Neutrophil (primary cell): ENCODE results near the gene EFNB1.

Experiments
- H3K27ac ChIP-seq: fragments of 200-600 bp; sonication (generic); 2 replicates; pipeline ENCODE4 v1.5.1; 2016; ENCODE audit warnings: mild to moderate bottlenecking, moderate library complexity
- H3K27me3 ChIP-seq: fragments of 200-600 bp; sonication (generic); 2 replicates; pipeline ENCODE4 v1.6.0; 2016; ENCODE audit warnings: mild to moderate bottlenecking
- H3K36me3 ChIP-seq: fragments of 200-600 bp; sonication (generic); 2 replicates; pipeline ENCODE4 v1.5.1; 2017
- H3K4me1 ChIP-seq, 2 experiments: fragments of 200-600 bp in 1 of 2; sonication (generic) in 1 of 2; 1 replicate in 1 of 2; 2 replicates in 1 of 2; pipeline versions ENCODE4 v1.5.1 to v1.6.1; 2013 to 2016; ENCODE audit warnings: low read depth in 1 of 2, low read length in 1 of 2, mild to moderate bottlenecking in 1 of 2, moderate library complexity in 1 of 2; ENCODE audit not compliant: control insufficient read depth in 1 of 2, insufficient read depth in 1 of 2
- H3K4me3 ChIP-seq, 2 experiments: fragments of 200-600 bp in 1 of 2; sonication (generic) in 1 of 2; 1 replicate in 1 of 2; 2 replicates in 1 of 2; pipeline ENCODE4 v1.5.1; 2013 to 2016; ENCODE audit warnings: low read depth in 1 of 2, low read length in 1 of 2, mild to moderate bottlenecking in 1 of 2, moderate library complexity in 1 of 2
- H3K9me3 ChIP-seq: fragments of 200-600 bp; sonication (generic); 2 replicates; pipeline ENCODE4 v1.5.1; 2016
- TF ChIP-seq, protein P1 (sequence below): fragments of 200-600 bp; sonication (generic); IDR thresholded peaks from 2 replicates; pipeline ENCODE4 v1.5.1; 2016; ENCODE audit warnings: antibody characterized with exemption

Gene EFNB1

DNA sequence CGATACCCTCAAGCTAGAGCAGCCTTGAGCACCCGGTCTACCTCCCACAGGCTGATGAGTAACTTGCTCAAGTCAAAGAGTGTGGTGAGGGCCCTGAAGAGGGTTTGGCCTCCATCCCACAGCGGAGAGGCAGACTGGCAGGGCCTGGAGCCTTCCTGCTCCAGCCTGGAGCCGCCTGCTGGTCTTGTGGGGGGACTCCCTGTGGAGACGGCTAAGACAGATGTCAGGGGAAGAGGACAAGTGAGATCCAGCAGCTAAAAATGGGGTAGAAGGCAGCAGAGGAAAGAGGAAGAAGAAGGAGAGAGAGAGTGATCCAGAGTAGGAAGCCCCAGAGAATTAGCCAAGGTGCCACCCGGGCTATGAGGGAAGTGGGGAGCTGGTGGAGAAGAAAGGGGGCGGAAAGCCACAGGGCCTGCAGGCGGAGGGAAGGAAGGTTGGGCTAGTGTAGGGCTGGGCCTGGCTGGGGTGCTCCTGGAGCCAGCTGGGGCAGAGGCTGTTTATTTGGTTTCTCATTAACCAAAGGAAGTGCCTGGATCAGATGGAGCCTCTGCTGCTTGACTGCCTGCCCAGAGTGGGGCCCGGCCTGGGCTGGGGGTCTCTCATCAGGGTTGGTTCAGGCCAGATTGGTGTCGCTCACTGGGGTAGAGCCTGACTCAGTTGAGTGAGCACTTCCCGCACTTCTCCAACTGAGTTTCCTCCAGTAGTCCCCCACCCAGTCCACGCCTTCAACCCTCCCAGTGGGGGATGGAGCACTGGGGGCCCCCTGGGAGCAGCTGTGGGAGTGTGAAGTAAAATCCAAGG is 14.2 kb downstream of the EFNB1 start:
- peak overlapping the region; percentile 44 for H3K27ac ChIP-seq
- TF ChIP-seq, protein P1, sequence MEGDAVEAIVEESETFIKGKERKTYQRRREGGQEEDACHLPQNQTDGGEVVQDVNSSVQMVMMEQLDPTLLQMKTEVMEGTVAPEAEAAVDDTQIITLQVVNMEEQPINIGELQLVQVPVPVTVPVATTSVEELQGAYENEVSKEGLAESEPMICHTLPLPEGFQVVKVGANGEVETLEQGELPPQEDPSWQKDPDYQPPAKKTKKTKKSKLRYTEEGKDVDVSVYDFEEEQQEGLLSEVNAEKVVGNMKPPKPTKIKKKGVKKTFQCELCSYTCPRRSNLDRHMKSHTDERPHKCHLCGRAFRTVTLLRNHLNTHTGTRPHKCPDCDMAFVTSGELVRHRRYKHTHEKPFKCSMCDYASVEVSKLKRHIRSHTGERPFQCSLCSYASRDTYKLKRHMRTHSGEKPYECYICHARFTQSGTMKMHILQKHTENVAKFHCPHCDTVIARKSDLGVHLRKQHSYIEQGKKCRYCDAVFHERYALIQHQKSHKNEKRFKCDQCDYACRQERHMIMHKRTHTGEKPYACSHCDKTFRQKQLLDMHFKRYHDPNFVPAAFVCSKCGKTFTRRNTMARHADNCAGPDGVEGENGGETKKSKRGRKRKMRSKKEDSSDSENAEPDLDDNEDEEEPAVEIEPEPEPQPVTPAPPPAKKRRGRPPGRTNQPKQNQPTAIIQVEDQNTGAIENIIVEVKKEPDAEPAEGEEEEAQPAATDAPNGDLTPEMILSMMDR: no peak
- no peaks in the 10 kb centered on the region for H3K27me3 ChIP-seq
- H3K4me1 ChIP-seq: peaks cover 30 to 32% of the 10 kb centered on the region in 2 experiments
- H3K9me3 ChIP-seq: no peaks in the 10 kb centered on the region
- H3K36me3 ChIP-seq: no peaks in the 10 kb centered on the region
- no peak overlapping the region for H3K4me3 ChIP-seq

DNA sequence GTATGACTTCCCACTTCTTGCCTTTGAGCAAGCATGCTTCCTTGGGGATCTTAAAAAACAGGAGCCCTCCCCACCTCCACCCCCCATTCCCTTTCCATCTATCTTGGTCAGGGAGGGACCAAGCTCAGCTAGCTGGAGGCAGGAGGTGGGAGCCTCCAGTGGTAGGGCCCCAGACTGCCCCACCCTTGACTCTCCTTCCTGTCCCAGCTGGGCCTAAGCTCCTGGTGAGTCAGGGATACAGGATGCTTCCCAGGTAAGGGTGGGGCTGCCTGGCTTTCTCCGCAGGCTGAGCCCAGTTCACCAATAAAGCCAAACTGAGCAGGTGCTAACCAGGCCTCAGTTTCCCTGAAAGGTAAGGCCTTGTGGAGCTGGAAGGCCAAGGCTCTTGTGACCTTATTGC is 15.2 kb downstream of the EFNB1 start:
- Histone ChIP-seq H3K27ac (no peak overlapping the region), H3K27me3 (no peaks in the 10 kb centered on the region), H3K9me3 (no peaks in the 10 kb centered on the region), H3K36me3 (no peaks in the 10 kb centered on the region), H3K4me1 (peaks cover 30 to 32% of the 10 kb centered on the region in 2 experiments), H3K4me3 (no peak overlapping the region)
- TF ChIP-seq, protein P1: no peak

DNA sequence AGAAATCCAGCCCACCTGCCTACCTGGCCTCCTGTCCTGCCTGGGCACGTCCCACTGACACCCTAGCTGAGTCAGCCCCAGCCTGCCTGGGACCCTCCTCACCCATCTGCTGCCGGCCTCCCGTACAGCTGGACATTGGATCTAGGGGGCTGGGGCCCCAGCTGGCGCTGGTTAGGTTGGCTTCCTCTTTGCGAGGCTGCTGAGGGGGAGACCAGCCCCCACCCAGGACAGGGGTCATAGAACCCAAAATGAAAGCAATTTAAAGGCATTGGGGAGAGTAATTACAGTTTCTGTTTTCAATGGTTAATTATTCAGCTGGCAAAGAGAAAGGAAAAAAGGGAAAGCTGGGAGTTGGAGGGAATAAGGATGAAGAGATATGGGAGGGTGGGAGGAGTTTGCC is 15.8 kb downstream of the EFNB1 start:
- Histone ChIP-seq H3K9me3 (no peaks in the 10 kb centered on the region), H3K4me1 (peaks cover 30 to 32% of the 10 kb centered on the region in 2 experiments), H3K27me3 (no peaks in the 10 kb centered on the region), H3K36me3 (no peaks in the 10 kb centered on the region), H3K4me3 (no peak overlapping the region), H3K27ac (no peak overlapping the region)
- TF ChIP-seq, protein P1: no peak

DNA sequence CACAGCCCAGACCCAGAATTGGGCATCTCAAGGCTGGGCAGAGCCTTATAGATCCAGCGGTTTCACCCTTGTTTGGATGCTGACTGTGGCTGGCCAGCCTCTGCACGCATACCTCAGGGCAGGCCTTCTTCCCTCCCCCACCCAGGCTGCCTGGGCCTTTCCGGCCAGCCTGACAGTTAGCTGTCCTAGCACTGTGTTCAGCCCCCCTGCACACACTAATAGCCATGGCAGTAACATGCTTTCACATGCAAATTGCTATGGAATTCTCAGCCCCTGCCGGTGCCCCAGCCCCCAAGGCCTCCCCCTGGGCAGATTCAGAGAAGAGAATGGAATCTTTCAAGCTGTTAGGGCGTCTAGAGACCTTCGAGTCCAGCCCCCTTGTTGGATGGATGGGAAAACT is 17.7 kb downstream of the EFNB1 start:
- H3K27ac ChIP-seq: no peak overlapping the region
- TF ChIP-seq, protein P1: no peak
- no peak overlapping the region for H3K4me3 ChIP-seq
- no peaks in the 10 kb centered on the region for H3K9me3 ChIP-seq
- H3K36me3 ChIP-seq: no peaks in the 10 kb centered on the region
- H3K4me1 ChIP-seq: peaks cover 19 to 24% of the 10 kb centered on the region in 2 experiments
- H3K27me3 ChIP-seq: no peaks in the 10 kb centered on the region

DNA sequence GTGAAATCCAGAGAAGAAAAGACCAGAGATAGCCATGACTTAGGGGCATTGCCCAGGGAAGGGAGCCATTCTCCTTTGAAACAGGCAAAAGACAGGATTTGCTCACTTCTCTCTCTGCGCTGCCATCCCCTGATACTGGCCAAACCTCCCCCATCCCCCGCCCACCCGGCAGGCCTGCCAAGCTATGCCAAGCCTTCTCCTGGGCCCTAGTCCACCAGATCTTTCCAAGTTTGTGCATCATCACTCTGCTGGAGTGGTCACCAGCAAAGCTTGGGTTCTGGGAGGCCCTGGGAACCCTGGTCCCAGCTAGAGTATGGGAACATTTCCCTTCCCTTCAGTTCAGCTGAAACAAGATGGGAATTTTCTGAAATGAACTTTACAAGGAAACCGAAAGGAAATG is 18.4 kb downstream of the EFNB1 start:
- Histone ChIP-seq H3K27me3 (no peaks in the 10 kb centered on the region), H3K9me3 (no peaks in the 10 kb centered on the region), H3K36me3 (no peaks in the 10 kb centered on the region), H3K27ac (no peak overlapping the region), H3K4me3 (no peak overlapping the region), H3K4me1 (peaks cover 16 to 20% of the 10 kb centered on the region in 2 experiments)
- TF ChIP-seq, protein P1: no peak
